IPS-15b (cell line): ENCODE data around the gene ATP12A.

ENCODE experiments used
- H3K27me3 ChIP-seq: one replicate; pipeline ENCODE4 v1.6.1; 2013; ENCODE audit warnings: low read length; ENCODE audit not compliant: control insufficient read depth, insufficient read depth
- H3K36me3 ChIP-seq: one replicate; pipeline ENCODE4 v1.6.1; 2013; ENCODE audit warnings: low read length; ENCODE audit not compliant: control insufficient read depth, insufficient read depth
- H3K4me1 ChIP-seq: one replicate; pipeline ENCODE4 v1.6.1; 2013; ENCODE audit warnings: mild to moderate bottlenecking, low read length; ENCODE audit not compliant: control insufficient read depth, insufficient read depth
- H3K4me3 ChIP-seq: one replicate; pipeline ENCODE4 v1.5.1; 2013; ENCODE audit warnings: low read depth, low read length
- H3K9ac ChIP-seq: one replicate; pipeline ENCODE4 v1.6.1; 2013; ENCODE audit warnings: low read depth, mild to moderate bottlenecking, low read length
- H3K9me3 ChIP-seq: one replicate; pipeline ENCODE4 v1.6.1; 2013; ENCODE audit warnings: mild to moderate bottlenecking, low read length; ENCODE audit not compliant: control insufficient read depth, insufficient read depth

Gene ATP12A

GRCh38 chr13:24693862-24694471 lies 13.8 kb downstream of the ATP12A start:
- no peaks in the 10 kb centered on the region for H3K36me3 ChIP-seq
- no peaks in the 10 kb centered on the region for H3K4me1 ChIP-seq
- peaks cover 3% of the 10 kb centered on the region for H3K27me3 ChIP-seq
- H3K9ac ChIP-seq: no peak overlapping the region
- no peaks in the 10 kb centered on the region for H3K9me3 ChIP-seq
- H3K4me3 ChIP-seq: no peak overlapping the region

- Histone ChIP-seq H3K27me3 (peaks cover 3% of the 10 kb centered on the region), H3K4me1 (no peaks in the 10 kb centered on the region), H3K9me3 (no peaks in the 10 kb centered on the region), H3K9ac (no peak overlapping the region), H3K36me3 (no peaks in the 10 kb centered on the region), H3K4me3 (no peak overlapping the region)
Observed at GRCh38 chr13:24694907-24695306, 14.7 kb downstream of the ATP12A start.

GRCh38 chr13:24698686-24699085 lies 18.5 kb downstream of the ATP12A start:
- H3K36me3 ChIP-seq: no peaks in the 10 kb centered on the region
- no peaks in the 10 kb centered on the region for H3K27me3 ChIP-seq
- H3K4me3 ChIP-seq: no peak overlapping the region
- no peak overlapping the region for H3K9ac ChIP-seq
- no peaks in the 10 kb centered on the region for H3K9me3 ChIP-seq
- no peaks in the 10 kb centered on the region for H3K4me1 ChIP-seq

GRCh38 chr13:24699541-24699940 lies 19.3 kb downstream of the ATP12A start:
- no peaks in the 10 kb centered on the region for H3K9me3 ChIP-seq
- no peak overlapping the region for H3K9ac ChIP-seq
- no peaks in the 10 kb centered on the region for H3K36me3 ChIP-seq
- H3K4me1 ChIP-seq: no peaks in the 10 kb centered on the region
- no peak overlapping the region for H3K4me3 ChIP-seq
- H3K27me3 ChIP-seq: no peaks in the 10 kb centered on the region

- Histone ChIP-seq H3K27me3 (no peaks in the 10 kb centered on the region), H3K4me1 (no peaks in the 10 kb centered on the region), H3K4me3 (no peak overlapping the region), H3K9ac (no peak overlapping the region), H3K36me3 (no peaks in the 10 kb centered on the region), H3K9me3 (no peaks in the 10 kb centered on the region)
Observed at GRCh38 chr13:24700539-24700938, 20.3 kb downstream of the ATP12A start.

- no peaks in the 10 kb centered on the region for H3K36me3 ChIP-seq
- no peak overlapping the region for H3K9ac ChIP-seq
- H3K27me3 ChIP-seq: peaks cover 2% of the 10 kb centered on the region
Observed at GRCh38 chr13:24706886-24707585, 26.8 kb downstream of the ATP12A start.

DNA sequence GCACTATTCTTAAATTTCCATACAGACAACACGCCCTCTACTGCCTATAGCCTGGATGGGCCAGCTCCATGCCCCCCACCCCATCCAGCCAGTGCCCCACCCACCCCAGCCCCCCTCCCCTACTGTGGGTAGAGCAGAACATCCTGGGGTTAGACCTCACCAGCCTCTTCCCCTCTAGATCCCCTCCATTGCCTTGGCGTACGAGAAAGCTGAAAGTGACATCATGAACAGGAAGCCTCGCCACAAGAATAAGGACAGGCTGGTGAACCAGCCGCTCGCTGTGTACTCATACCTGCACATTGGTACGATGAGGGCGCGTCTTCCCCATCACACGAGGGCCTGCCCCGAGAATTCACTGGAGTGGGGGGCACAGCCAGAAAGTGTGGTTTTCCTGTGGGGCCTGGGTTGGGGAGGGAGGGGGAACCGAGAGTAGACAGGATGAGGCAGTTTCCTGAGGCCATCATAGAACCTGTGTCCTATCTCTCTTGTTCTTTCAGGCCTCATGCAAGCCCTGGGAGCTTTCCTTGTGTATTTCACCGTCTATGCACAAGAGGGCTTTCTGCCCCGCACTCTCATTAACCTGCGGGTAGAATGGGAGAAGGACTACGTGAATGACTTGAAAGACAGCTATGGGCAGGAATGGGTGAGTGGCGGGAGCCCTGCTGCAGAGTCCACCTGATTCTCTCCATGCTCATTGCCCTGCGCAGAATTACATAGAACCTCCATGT lies 29.1 kb downstream of the ATP12A start:
- H3K4me3 ChIP-seq: no peak overlapping the region
- no peaks in the 10 kb centered on the region for H3K4me1 ChIP-seq
- no peaks in the 10 kb centered on the region for H3K36me3 ChIP-seq

More at GRCh38 chr13:24706886-24707585, 26.8 kb downstream of the ATP12A start:
- no peaks in the 10 kb centered on the region for H3K4me1 ChIP-seq
- no peak overlapping the region for H3K4me3 ChIP-seq
- H3K9me3 ChIP-seq: no peaks in the 10 kb centered on the region

GRCh38 chr13:24713022-24713421 lies 32.8 kb downstream of the ATP12A start:
- peaks cover 2% of the 10 kb centered on the region for H3K27me3 ChIP-seq
- no peaks in the 10 kb centered on the region for H3K9me3 ChIP-seq
- H3K9ac ChIP-seq: no peak overlapping the region
- H3K4me3 ChIP-seq: no peak overlapping the region
- no peaks in the 10 kb centered on the region for H3K36me3 ChIP-seq
- H3K4me1 ChIP-seq: peaks cover 6% of the 10 kb centered on the region

More for the DNA sequence above, 29.1 kb downstream of the ATP12A start:
- Histone ChIP-seq H3K27me3 (peaks cover 2% of the 10 kb centered on the region), H3K9me3 (no peaks in the 10 kb centered on the region), H3K9ac (no peak overlapping the region)

- H3K4me3 ChIP-seq: no peak overlapping the region
- H3K4me1 ChIP-seq: peaks cover 6% of the 10 kb centered on the region
- no peaks in the 10 kb centered on the region for H3K9me3 ChIP-seq
- H3K9ac ChIP-seq: no peak overlapping the region
- H3K27me3 ChIP-seq: peaks cover 2% of the 10 kb centered on the region
- H3K36me3 ChIP-seq: no peaks in the 10 kb centered on the region
Observed at GRCh38 chr13:24716011-24716410, 35.8 kb downstream of the ATP12A start.

- Histone ChIP-seq H3K27me3 (no peaks in the 10 kb centered on the region), H3K9me3 (no peaks in the 10 kb centered on the region), H3K4me3 (no peak overlapping the region), H3K36me3 (no peaks in the 10 kb centered on the region), H3K4me1 (peaks cover 6% of the 10 kb centered on the region), H3K9ac (no peak overlapping the region)
Observed at GRCh38 chr13:24716446-24716845, 36.2 kb downstream of the ATP12A start.

- no peak overlapping the region for H3K4me3 ChIP-seq
- no peaks in the 10 kb centered on the region for H3K9me3 ChIP-seq
- H3K9ac ChIP-seq: no peak overlapping the region
Observed at GRCh38 chr13:24717217-24717616, 37.0 kb downstream of the ATP12A start.

More at GRCh38 chr13:24717217-24717616, 37.0 kb downstream of the ATP12A start:
- H3K27me3 ChIP-seq: no peaks in the 10 kb centered on the region
- H3K36me3 ChIP-seq: no peaks in the 10 kb centered on the region
- peaks cover 6% of the 10 kb centered on the region for H3K4me1 ChIP-seq
